ENCODE results near the gene ZNF609. TPM values are rescaled to one million over a fixed set of nuclear protein-coding genes. Genes with fewer than 3 reads are reported as not detected.

Gene ZNF609
- total and polyA plus RNA-seq, 3 donors from 2014 or later: 48.7 to 75.8 (median 60.5) TPM

DNA sequence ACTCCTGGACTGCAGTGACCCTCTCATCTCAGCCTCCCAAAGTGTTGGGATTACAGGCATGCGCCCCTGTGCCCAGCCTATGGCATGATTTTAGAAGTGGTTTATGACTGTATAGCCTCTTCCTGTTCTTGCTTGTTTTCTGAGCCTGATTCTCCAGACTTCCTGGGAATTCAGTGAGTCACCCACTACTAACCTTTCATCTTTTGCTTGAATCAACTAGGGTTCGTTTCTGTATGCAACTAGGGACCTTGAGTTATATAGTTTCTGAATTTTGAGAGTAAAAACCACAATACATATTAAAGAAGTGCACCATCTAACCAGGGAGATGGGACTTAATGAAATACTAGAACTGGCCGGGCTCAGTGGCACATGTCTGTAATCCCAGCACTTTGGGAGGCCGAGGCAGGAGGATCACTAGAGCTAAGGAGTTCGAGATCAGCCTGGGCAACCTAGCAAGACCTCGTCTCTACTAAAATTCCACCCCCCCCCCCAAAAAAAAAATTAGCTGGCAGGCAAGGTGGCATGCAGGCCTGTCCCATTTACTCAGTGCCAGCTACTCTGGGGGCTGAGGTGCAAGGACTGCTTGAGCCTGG is 76.0 kb downstream of the ZNF609 start:
- TF ChIP-seq POLR2A (IDR thresholded peaks at IDR 0.05): no peak
- TF ChIP-seq, protein P1, sequence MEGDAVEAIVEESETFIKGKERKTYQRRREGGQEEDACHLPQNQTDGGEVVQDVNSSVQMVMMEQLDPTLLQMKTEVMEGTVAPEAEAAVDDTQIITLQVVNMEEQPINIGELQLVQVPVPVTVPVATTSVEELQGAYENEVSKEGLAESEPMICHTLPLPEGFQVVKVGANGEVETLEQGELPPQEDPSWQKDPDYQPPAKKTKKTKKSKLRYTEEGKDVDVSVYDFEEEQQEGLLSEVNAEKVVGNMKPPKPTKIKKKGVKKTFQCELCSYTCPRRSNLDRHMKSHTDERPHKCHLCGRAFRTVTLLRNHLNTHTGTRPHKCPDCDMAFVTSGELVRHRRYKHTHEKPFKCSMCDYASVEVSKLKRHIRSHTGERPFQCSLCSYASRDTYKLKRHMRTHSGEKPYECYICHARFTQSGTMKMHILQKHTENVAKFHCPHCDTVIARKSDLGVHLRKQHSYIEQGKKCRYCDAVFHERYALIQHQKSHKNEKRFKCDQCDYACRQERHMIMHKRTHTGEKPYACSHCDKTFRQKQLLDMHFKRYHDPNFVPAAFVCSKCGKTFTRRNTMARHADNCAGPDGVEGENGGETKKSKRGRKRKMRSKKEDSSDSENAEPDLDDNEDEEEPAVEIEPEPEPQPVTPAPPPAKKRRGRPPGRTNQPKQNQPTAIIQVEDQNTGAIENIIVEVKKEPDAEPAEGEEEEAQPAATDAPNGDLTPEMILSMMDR (IDR thresholded peaks at IDR 0.05): no peak
- no peak for DNase-seq
- no peaks in the 10 kb centered on the region for H3K9me3 ChIP-seq
- WGBS, 2 donors: 83 to 87% methylated on average over 6 of the region's 6 CpGs
- intact Hi-C loops (cut with DNase I; ENCODE audit: low total_unique reads): no loop called here
- H3K27me3 ChIP-seq: no peaks in the 10 kb centered on the region
- H3K36me3 ChIP-seq (ENCODE audit: low read depth, missing control alignments): no peaks in the 10 kb centered on the region
- H3K4me1 ChIP-seq: peaks cover 4% of the 10 kb centered on the region
- H3K27ac ChIP-seq: no peak overlapping the region
- H3K4me3 ChIP-seq: no peak overlapping the region

DNA sequence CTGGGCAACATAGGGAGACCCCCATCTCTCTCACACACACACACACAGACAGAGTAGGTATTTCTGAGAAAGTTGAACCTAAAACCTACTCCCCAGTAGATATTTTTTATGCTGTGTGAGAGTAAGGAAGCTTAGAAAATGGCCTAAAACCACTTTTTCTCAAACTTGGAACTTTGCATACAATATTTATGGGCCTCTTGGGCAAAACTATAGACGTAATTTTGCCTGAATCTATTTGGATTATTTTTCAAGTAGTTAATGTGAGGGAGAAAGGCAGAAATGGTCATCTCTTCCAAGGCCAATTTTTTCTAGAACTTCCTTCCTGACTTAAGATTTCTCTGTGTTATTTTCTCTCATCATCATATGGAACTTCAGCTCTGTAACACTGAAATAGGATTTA is 81.7 kb downstream of the ZNF609 start:
- H3K27ac ChIP-seq: no peak overlapping the region
- TF ChIP-seq, protein P1 (IDR thresholded peaks at IDR 0.05): no peak
- no peak for TF ChIP-seq POLR2A (IDR thresholded peaks at IDR 0.05)
- H3K4me3 ChIP-seq: no peak overlapping the region
- no peaks in the 10 kb centered on the region for H3K9me3 ChIP-seq
- H3K27me3 ChIP-seq: no peaks in the 10 kb centered on the region
- no peaks in the 10 kb centered on the region for H3K36me3 ChIP-seq (ENCODE audit: low read depth, missing control alignments)
- 45 to 46% methylated on average over 1 of the region's 1 CpG for WGBS, 2 donors
- intact Hi-C loops (cut with DNase I; ENCODE audit: low total_unique reads): no loop called here
- no peaks in the 10 kb centered on the region for H3K4me1 ChIP-seq
- no peak for DNase-seq

DNA sequence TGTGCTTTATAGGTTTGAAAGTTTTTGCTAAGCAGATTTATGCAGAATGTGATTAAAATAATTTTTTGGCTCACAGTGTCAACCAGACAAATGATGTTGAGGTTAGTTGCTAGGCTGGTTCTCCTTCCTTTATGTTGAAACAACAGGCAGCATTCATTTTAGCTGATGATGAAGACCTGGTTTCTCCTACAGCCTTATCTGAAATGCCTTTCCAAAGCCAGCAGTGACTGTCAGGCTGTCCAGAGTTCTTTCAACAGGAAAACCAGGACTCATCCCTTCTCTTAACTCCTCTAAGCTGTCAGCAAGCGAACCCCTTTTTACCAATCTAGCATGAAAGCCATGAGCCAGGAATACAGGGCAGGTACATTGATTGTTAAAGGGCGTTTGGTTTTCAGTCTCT is 84.1 kb downstream of the ZNF609 start:
- Histone ChIP-seq H3K9me3 (no peaks in the 10 kb centered on the region), H3K27me3 (no peaks in the 10 kb centered on the region), H3K36me3 (ENCODE audit: low read depth, missing control alignments) (no peaks in the 10 kb centered on the region), H3K27ac (no peak overlapping the region), H3K4me1 (no peaks in the 10 kb centered on the region), H3K4me3 (no peak overlapping the region)
- no peak for TF ChIP-seq POLR2A (IDR thresholded peaks at IDR 0.05)
- TF ChIP-seq, protein P1 (IDR thresholded peaks at IDR 0.05): no peak
- DNase-seq: no peak
- WGBS, 2 donors: 85 to 86% methylated on average over 2 of the region's 2 CpGs
- intact Hi-C loops (cut with DNase I; ENCODE audit: low total_unique reads): no loop called here

DNA sequence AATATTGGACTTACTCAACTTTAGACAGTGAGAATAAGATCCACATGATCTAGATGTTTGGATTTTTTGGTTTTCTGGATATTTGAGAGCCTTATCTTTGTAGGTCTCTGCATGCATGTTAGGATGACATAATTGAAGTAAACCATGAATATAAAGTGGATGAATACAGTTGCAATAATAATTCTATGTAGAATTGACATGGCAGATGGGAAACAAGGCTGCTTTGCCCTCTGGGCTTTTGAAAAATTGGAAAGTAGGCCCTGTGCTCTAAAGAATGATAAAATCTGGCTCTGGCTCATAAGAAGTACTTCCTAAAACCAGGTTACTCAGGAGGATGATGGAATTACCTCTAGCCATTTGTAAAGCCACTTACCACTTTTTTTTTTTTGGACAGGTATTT is 86.9 kb downstream of the ZNF609 start:
- Histone ChIP-seq H3K9me3 (no peaks in the 10 kb centered on the region), H3K36me3 (ENCODE audit: low read depth, missing control alignments) (no peaks in the 10 kb centered on the region), H3K4me1 (peaks cover 3% of the 10 kb centered on the region), H3K27me3 (no peaks in the 10 kb centered on the region), H3K27ac (no peak overlapping the region), H3K4me3 (no peak overlapping the region)
- TF ChIP-seq, protein P1 (IDR thresholded peaks at IDR 0.05): no peak
- no peak for TF ChIP-seq POLR2A (IDR thresholded peaks at IDR 0.05)
- intact Hi-C loops (cut with DNase I; ENCODE audit: low total_unique reads): no loop called here
- no peak for DNase-seq

DNA sequence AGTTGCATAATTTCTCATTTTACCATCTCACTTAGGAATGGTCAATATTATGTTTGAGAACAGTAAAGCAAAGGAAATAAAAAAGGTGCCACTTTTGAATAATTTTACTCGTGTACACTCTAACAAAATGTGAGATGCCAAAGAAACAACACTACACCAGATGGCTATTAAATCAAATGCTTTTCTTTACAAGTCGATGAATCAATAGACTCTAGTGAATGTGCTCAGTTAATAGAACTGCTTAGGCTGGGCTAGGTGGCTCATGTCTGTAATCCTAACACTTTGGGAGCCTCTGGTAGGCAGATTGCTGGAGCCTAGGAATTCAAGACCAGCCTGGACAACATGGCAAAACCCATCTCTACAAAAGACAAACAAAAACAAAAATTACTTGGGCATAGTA is 87.9 kb downstream of the ZNF609 start:
- H3K36me3 ChIP-seq (ENCODE audit: low read depth, missing control alignments): no peaks in the 10 kb centered on the region
- WGBS, 2 donors: 66 to 72% methylated on average over 2 of the region's 2 CpGs

More for the DNA sequence above, 87.9 kb downstream of the ZNF609 start:
- intact Hi-C loops (cut with DNase I; ENCODE audit: low total_unique reads): no loop called here
- Histone ChIP-seq H3K4me1 (peaks cover 8% of the 10 kb centered on the region), H3K9me3 (no peaks in the 10 kb centered on the region), H3K4me3 (no peak overlapping the region), H3K27me3 (no peaks in the 10 kb centered on the region), H3K27ac (no peak overlapping the region)
- TF ChIP-seq POLR2A (IDR thresholded peaks at IDR 0.05): no peak
- TF ChIP-seq, protein P1 (IDR thresholded peaks at IDR 0.05): no peak
- no peak for DNase-seq
